Measurements from ENCODE around the gene UGT2B28.
"Not testable (repeated sequence)": the region's sequence is repeated elsewhere in the genome, so short reads cannot be mapped to it uniquely, and the experiment has no call there.

UGT2B28 gene

DNA sequence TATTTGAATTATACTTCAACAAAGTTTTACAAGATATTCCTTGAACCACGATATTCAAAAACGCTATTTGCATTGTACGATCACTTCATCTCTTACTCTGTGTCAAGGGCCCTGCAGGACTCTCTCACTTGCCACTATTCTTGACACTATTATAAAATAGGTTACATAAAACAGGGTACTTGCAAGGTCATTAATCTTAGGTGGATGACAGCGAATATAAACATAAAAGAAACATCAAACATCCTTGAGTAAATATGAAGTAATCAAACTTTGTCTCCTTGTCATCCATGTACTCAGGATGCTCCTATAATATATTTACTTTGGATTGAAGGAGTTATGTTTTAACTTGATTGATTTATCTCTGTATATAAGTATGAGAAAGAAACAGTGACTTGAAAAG, at the start of gene UGT2B28:
TSS of gene UGT2B28 (plus strand) at position 395 of the 400 bp plus-strand sequence. CDS start 26 bp downstream, outside the sequence.
- not testable (repeated sequence) for H3K4me3 ChIP-seq; H3K27me3 ChIP-seq; H4K20me1 ChIP-seq; H3K9me3 ChIP-seq (replicated peaks in 1 of 11); H3K4me1 ChIP-seq; H3K27ac ChIP-seq; H3K9ac ChIP-seq; H3K36me3 ChIP-seq; H3K4me2 ChIP-seq

DNA sequence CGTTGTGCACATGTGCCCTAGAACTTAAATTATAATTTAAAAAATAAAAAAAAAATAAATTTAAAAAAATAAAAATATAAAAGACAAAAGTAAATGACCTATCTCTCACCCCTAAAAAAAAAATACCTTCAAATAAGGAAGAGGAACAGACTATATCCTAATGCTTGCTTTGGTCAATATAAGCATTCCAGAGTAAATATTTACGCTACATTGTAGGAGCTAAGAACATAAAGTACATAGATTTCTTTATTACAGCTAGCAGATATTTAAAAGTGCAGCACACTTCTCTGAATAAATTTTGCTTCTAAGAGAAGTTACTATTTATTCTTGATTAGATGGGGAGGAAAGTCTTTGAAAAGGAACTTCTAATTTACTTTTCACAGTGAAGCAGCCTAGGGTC, 41.2 kb upstream of the UGT2B28 start:
- H3K27me3 ChIP-seq, result no peaks in the 10 kb centered on the region
- H3K4me3 ChIP-seq, result no peak overlapping the region
- no peak overlapping the region for H3K27ac ChIP-seq
- no peak overlapping the region for H3K9ac ChIP-seq
- H4K20me1 ChIP-seq, result no peaks in the 10 kb centered on the region
- H3K36me3 ChIP-seq, result no peaks in the 10 kb centered on the region
- TF ChIP-seq Cebpa-rat (IDR thresholded peaks at IDR 0.05), result no peak
- H3K4me1 ChIP-seq, result no peaks in the 10 kb centered on the region
- no peaks in the 10 kb centered on the region for H3K9me3 ChIP-seq (replicated peaks in 1 of 11)
- no peak overlapping the region for H3K4me2 ChIP-seq

DNA sequence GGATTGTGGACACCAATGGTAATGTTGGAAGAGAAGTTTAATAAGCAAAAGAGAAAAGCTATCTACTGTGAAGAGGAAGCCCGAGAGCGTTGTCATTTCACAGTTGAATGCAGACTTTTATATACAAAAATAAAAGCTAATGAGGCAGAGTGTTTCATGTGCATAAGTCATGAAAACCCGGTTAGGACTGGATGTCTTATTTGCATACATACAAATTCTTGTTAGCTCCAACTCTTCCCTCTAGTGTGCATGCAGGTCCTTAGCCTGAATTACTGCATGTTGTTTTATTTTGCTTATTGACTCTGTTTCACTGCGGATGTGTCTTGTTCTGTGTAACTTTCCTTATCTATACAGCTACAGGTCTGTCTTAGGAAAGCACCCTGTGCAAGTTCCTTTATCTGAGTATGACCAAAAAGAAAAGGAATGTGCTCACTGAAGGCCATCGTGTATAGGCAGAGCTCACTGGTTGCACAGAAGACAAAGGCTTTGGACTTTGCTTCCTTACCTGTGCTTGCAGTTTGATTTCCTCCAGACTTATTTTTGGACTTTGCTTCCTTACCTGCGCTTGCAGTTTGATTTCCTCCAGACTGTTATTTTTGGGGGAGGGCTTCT, 40.6 kb upstream of the UGT2B28 start:
- Histone ChIP-seq H3K9me3 (replicated peaks in 1 of 11) (no peaks in the 10 kb centered on the region), H3K4me3 (no peak overlapping the region), H3K36me3 (no peaks in the 10 kb centered on the region), H3K27me3 (no peaks in the 10 kb centered on the region), H4K20me1 (no peaks in the 10 kb centered on the region), H3K4me2 (no peak overlapping the region), H3K9ac (no peak overlapping the region), H3K27ac (no peak overlapping the region), H3K4me1 (no peaks in the 10 kb centered on the region)
- TF ChIP-seq Cebpa-rat (IDR thresholded peaks at IDR 0.05), result no peak

DNA sequence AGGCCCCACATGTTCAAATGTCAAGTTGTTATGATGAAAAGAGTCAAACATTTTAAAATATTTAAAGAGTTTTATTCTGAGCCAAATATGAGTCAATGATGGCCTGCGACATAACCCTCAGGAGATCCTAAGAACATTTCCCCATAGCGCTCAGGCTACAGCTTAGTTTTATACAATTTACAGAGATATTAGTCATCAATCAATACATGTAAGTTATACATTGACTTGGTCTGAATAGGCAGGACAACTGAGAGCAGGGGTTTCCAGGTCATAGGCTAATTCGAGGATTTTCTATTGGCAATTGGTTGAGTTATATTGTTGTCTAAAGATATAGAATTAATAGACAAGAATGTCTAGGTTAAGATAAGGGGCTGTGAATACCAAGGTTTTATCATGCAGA, 39.5 kb upstream of the UGT2B28 start:
- not testable (repeated sequence) for H3K27me3 ChIP-seq; H3K4me2 ChIP-seq; H3K4me1 ChIP-seq; H3K36me3 ChIP-seq; H3K9me3 ChIP-seq (replicated peaks in 1 of 11); H3K9ac ChIP-seq; H4K20me1 ChIP-seq; H3K27ac ChIP-seq; H3K4me3 ChIP-seq

DNA sequence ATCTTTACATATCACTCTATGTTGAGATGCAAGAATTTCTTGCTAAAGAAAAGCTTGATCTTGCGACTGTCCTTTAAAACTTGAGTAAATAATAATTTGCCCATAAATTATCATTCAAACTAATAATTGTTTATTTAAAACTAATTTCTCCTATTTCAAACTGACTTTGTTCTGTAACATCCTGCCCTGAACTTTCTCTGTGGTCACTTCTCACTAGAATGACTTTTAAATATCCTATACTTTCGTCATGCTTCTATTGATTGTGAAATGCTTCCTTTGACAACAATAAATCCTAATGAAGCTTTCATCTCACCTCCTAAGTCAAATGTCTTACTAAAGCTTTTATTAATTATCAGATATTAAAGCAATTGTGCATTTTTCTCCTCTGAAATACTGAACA, 38.5 kb upstream of the UGT2B28 start:
- H3K4me2 ChIP-seq; H3K9me3 ChIP-seq (replicated peaks in 1 of 11); H3K4me3 ChIP-seq; H3K36me3 ChIP-seq; H3K4me1 ChIP-seq; H3K27ac ChIP-seq; H4K20me1 ChIP-seq; H3K27me3 ChIP-seq; H3K9ac ChIP-seq: not testable (repeated sequence)

DNA sequence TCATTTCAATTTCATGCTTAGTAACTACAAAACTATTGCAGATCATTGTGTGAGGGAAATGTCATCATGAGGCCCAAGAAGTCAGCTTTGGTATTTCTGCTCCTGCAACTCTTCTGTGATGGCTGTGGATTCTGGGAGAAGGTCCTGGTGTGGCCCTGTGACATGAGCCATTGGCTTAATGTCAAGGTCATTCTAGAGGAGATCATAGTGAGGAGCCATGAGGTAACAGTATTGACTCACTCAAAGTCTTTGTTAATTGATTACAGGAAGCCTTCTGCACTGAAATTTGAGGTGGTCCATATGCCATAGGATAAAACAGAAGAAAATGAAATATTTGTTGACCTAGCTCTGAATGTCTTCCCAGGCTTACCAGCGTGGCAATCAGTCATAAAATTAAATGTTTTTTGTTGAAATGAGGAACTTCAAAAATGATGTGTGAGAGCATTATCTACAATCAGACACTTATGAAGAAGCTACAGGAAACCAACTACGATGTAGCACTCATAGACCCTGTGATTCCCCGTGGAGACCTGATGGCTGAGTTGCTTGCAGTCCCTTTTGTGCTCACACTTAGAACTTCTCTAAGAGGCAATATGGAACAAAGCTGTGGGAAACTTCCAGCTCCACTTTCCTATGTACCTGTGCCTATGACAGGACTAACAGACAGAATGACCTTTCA, 37.6 kb upstream of the UGT2B28 start:
- not testable (repeated sequence) for H3K4me3 ChIP-seq; H3K9ac ChIP-seq; H3K27ac ChIP-seq; H3K9me3 ChIP-seq (replicated peaks in 1 of 11); H4K20me1 ChIP-seq; H3K4me1 ChIP-seq; H3K4me2 ChIP-seq; H3K27me3 ChIP-seq; H3K36me3 ChIP-seq

DNA sequence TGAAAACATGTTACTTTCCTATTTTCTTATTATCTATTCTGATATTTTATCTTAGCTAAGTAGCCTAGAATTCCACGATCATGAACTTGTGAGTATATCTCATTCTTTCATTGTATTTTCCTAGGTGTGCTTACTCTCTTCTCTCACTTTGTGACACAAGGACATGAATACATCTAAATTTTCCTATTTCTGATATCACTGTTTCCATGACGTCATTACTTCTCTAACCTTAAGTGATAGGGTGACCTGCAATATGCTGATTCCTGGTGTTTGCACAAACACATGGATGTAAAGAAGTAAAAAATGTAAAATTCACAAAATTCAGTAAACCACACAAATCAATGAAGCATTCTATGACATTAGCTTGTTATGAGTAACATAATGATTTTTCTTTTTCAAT, 29.4 kb upstream of the UGT2B28 start:
- not testable (repeated sequence) for H3K9ac ChIP-seq; H4K20me1 ChIP-seq; H3K27me3 ChIP-seq; H3K4me3 ChIP-seq; H3K9me3 ChIP-seq (replicated peaks in 1 of 11); H3K36me3 ChIP-seq; H3K27ac ChIP-seq; H3K4me2 ChIP-seq; H3K4me1 ChIP-seq

DNA sequence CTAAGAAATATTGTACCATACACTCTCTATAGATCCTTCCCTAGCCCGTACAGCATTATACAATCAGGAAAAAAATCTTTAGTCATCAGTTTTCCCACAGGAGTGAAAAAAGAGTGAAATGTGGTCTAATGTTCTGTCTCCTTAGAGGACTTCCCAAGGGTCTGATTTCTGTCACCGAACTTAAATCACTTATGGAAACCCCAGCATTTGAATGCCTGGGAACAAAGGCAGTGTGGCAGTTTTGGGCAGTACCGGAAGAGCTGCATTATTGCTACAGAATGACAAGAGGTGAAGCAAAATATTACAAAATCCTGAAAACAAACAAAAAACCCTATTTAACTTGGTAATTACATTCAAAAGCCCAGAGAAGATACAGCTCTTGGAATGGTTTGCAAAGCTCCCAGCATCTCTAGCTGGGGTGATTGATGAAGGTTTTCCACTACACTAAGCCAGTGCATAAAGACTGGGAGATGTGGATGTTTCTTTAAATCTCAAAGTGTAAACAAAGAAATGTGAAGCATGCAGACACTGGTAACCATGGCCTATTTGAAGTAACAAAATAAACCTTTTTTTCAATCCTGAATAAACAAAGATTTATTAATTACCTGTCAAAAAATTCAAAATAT, 27.0 kb upstream of the UGT2B28 start:
- H3K27ac ChIP-seq; H3K4me1 ChIP-seq; H3K9me3 ChIP-seq (replicated peaks in 1 of 11); H3K4me2 ChIP-seq; H3K36me3 ChIP-seq; H3K9ac ChIP-seq; H4K20me1 ChIP-seq; H3K4me3 ChIP-seq; H3K27me3 ChIP-seq: not testable (repeated sequence)

DNA sequence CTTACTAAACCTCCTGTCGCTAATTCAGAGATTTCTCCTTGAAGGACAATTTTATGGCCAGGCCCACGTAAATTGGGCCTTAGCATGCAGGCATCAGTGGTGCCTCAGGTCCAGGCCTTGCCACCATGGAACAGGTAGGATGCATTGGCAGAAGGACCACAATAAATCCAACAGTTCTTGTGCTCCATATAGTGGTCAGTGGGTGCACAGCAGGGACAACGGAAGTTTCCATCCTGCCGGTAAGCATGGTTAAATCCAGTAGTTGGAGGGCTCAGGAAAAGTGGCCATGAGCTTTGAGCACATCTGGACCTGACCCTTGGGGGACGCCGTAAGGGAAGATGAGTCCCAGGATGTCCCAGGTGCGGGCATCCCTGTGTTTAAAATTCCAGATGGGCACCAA, 11.7 kb upstream of the UGT2B28 start:
- not testable (repeated sequence) for H3K9me3 ChIP-seq (replicated peaks in 1 of 11); H3K4me2 ChIP-seq; H3K4me3 ChIP-seq; H3K27me3 ChIP-seq; H3K9ac ChIP-seq; H3K36me3 ChIP-seq; H3K4me1 ChIP-seq; H4K20me1 ChIP-seq; H3K27ac ChIP-seq

DNA sequence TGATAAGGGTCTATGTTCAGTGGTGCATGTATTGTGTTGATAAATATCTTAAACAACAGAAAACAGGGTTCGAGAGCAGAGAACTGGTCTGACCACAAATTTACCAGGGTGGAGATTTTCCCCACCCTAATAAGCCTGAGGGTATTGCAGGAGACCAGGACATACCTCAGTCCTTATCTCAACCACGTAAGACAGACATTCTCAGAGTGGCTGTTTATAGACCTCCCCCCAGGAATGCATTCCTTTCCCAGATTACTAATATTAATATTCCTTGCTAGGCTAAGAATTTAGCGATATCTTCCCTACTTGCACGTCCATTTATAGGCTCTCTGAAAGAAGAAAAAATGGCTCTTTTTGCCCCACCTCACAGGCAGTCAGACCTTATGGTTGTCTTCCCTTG, 16.1 kb downstream of the UGT2B28 start:
- not testable (repeated sequence) for H3K36me3 ChIP-seq; H3K4me2 ChIP-seq; H3K27ac ChIP-seq; H3K9ac ChIP-seq; H4K20me1 ChIP-seq; H3K9me3 ChIP-seq (replicated peaks in 1 of 11); H3K4me1 ChIP-seq; H3K27me3 ChIP-seq; H3K4me3 ChIP-seq

DNA sequence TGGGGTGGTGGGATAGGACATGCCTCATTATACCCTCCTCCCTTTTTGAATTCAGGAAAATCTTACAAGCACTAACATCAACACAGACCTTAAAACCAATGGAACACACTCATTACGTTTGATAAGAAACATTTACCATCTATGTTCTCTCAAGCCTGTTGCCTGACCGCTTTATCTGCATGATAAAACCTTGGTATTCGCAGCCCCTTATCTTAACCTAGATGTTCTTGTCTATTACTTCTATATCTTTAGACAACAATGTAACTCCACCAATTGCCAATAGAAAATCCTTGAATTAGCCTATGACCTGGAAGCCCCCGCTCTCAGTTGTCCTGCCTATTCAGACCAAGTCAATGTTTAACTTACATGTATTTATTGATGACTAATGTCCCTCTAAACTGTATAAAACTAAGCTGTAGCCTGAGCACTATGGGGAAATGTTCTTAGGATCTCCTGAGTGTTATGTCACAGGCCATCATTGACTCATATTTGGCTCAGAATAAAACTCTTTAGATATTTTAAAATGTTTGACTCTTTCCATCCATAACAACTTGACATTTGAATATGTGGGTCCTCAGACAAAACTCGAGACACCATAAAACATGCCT, 28.3 kb downstream of the UGT2B28 start:
- not testable (repeated sequence) for H3K27me3 ChIP-seq; H3K4me3 ChIP-seq; H3K4me2 ChIP-seq; H3K36me3 ChIP-seq; H4K20me1 ChIP-seq; H3K27ac ChIP-seq; H3K9ac ChIP-seq; H3K9me3 ChIP-seq (replicated peaks in 1 of 11); H3K4me1 ChIP-seq

DNA sequence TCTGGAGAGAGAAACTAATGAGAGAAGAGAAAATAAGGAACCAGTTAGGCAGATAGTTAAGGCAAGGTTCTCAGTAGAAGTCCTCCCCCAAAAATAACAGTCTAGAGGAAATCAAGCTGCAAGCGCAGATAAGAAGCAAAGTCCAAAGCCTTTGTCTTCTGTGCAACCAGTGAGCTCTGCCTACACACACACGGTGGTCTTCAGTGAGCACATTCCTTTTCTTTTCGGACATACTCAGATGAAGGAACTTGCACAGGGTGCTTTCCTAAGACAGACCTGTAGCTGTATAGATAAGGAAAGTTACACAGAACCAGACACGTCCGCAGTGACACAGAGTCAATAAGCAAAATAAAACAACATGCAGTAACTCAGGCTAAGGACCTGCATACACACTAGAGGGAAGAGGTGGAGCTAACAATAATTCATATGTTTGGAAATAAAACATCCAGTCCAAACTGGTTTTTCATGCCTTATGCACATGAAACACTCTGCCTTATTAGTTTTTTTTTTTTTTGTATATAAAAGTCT, 29.3 kb downstream of the UGT2B28 start:
- not testable (repeated sequence) for H3K4me1 ChIP-seq; H3K9me3 ChIP-seq (replicated peaks in 1 of 11); H4K20me1 ChIP-seq; H3K4me3 ChIP-seq; H3K9ac ChIP-seq; H3K27ac ChIP-seq; H3K27me3 ChIP-seq; H3K4me2 ChIP-seq; H3K36me3 ChIP-seq

DNA sequence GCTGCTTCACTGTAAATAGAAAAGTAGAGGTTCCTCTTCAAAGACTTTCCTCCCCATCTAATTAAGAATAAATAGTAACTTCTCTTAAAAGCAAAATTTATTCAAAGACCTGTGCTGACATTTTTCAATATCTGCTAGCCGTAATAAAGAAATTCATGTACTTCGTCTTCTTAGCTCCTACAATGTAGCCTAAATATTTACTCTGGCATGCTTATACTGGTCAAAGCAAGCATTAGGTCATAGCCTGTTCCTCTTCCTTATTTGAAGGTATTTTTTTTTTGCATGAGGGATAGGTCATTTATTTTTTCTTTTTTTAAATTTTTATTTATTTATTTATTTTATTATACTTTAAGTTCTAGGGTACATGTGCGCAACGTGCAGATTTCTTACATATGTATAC, 30.0 kb downstream of the UGT2B28 start:
- H3K27me3 ChIP-seq; H3K27ac ChIP-seq; H3K4me2 ChIP-seq; H3K36me3 ChIP-seq; H3K4me3 ChIP-seq; H4K20me1 ChIP-seq; H3K9me3 ChIP-seq (replicated peaks in 1 of 11); H3K9ac ChIP-seq; H3K4me1 ChIP-seq: not testable (repeated sequence)

Measured in BLaER1 treated with 17β-estradiol and CSF1 and Interleukin-3, amounts not matched to agents 10 nM and 100 nM (cell line).